Natural killer cell (primary cell): Measurements from ENCODE around the gene HMOX2. TPM values are rescaled to one million over a fixed set of nuclear protein-coding genes. Genes with fewer than 3 reads are reported as not detected.

Source experiments
- ATAC-seq, 3 donors: fragments of 150-1000 bp in 2 of 3; fragments of 200-7000 bp in 1 of 3; cut with Tn5 transposase; 1 replicate in 1 of 3; 2 replicates in 2 of 3; pipeline ENCODE4 v1.10.0; 2021; ENCODE audit warnings: mild to moderate bottlenecking in 2 of 3, moderate library complexity in 2 of 3
- DNase-seq, 2 donors: peaks; one replicate each; pipeline versions ENCODE4 v3.0.0 to v3.0.0-alpha.2; 2013 to 2021; ENCODE audit warnings: mixed read lengths in 1 of 2
- H3K27ac ChIP-seq: one replicate; pipeline ENCODE4 v1.5.1; 2013; ENCODE audit warnings: mild to moderate bottlenecking, low read length
- H3K27me3 ChIP-seq: one replicate; pipeline ENCODE4 v1.6.1; 2013; ENCODE audit warnings: low read length; ENCODE audit not compliant: control insufficient read depth, insufficient read depth
- H3K36me3 ChIP-seq: one replicate; pipeline ENCODE4 v1.6.1; 2013; ENCODE audit warnings: low read length; ENCODE audit not compliant: control insufficient read depth, insufficient read depth
- H3K4me1 ChIP-seq: one replicate; pipeline ENCODE4 v1.6.1; 2013; ENCODE audit warnings: low read length; ENCODE audit not compliant: control insufficient read depth, insufficient read depth
- H3K4me3 ChIP-seq: one replicate; pipeline ENCODE4 v1.5.1; 2013; ENCODE audit warnings: low read length
- H3K9me3 ChIP-seq: one replicate; pipeline ENCODE4 v1.6.1; 2013; ENCODE audit warnings: low read length; ENCODE audit not compliant: control insufficient read depth, insufficient read depth
- H3K27ac Mint-ChIP-seq, 2 donors: one replicate each; pipeline ENCODE4 v1.8.0; 2022; ENCODE audit warnings: mild to moderate bottlenecking in 2 of 2, mixed read lengths in 2 of 2, moderate library complexity in 1 of 2
- H3K27me3 Mint-ChIP-seq, 2 donors: one replicate each; pipeline ENCODE4 v1.8.0; 2022; ENCODE audit warnings: low read depth in 2 of 2, mixed read lengths in 2 of 2
- H3K36me3 Mint-ChIP-seq: one replicate; pipeline ENCODE4 v1.8.0; 2022; ENCODE audit warnings: mixed read lengths
- H3K4me1 Mint-ChIP-seq, 2 donors: one replicate each; pipeline ENCODE4 v1.8.0; 2022; ENCODE audit warnings: mixed read lengths in 2 of 2
- H3K4me3 Mint-ChIP-seq: one replicate; pipeline ENCODE4 v1.8.0; 2022; ENCODE audit warnings: mild to moderate bottlenecking, moderate library complexity, mixed read lengths
- H3K9me3 Mint-ChIP-seq, 2 donors: one replicate each; pipeline ENCODE4 v1.8.0; 2022; ENCODE audit warnings: mixed read lengths in 2 of 2
- CTCF ChIP-seq: fragments of 200-600 bp; IDR thresholded peaks from one replicate; pipeline ENCODE4 v1.8.0; 2022; ENCODE audit warnings: antibody characterized with exemption
- WGBS: methylation state at CpG from one replicate; pipeline ENCODE4 v1.1.7; 2013; ENCODE audit warnings: missing lambda C conversion rate; ENCODE audit not compliant: insufficient coverage; 5-methylcytosine and 5-hydroxymethylcytosine counted together
- intact Hi-C: fragments of 100-400 bp; cut with micrococcal nuclease; formaldehyde crosslinking; loops from one replicate; pipeline ENCODE4 v1.14.2; 2022
- total RNA-seq, 4 donors: library from RNA; stranded (reverse); fragments of 120-200 nt in 1 of 4; gene quantifications; one replicate each; pipeline versions ENCODE4 v1.2.3 to v1.2.4, GENCODE V29; 2013 to 2022

The HMOX2 gene
- total RNA-seq, 3 donors from 2014 or later (not counting 1 experiment from before 2014, with no cell fraction given) = 66.0 to 104 (median 77.3) TPM

- no peaks in the 10 kb centered on the region for H3K9me3 ChIP-seq
- H3K27ac ChIP-seq = peak overlapping the region; percentile 84
- intact Hi-C loops = loop anchor here (1.0 kb wide), 2 partner anchors 43 to 80 kb away; no protein-coding TSS in a partner anchor
- Mint-ChIP-seq H3K4me3 (peak overlapping the region; percentile 90), H3K27me3 (no peaks in the 10 kb centered on the region), H3K4me1 (peaks cover 59 to 70% of the 10 kb centered on the region in 2 donors), H3K36me3 (no peaks in the 10 kb centered on the region), H3K9me3 (no peaks in the 10 kb centered on the region), H3K27ac (peak overlapping the region; percentile 93 to 95)
- H3K4me3 ChIP-seq = peak overlapping the region; percentile 2
- H3K36me3 ChIP-seq = peaks cover 38% of the 10 kb centered on the region
- no peak for TF ChIP-seq CTCF
- H3K27me3 ChIP-seq = no peaks in the 10 kb centered on the region
- DNase-seq = peak; percentile 38 to 89
- 14% methylated on average over 13 of the region's 13 CpGs for WGBS
- peaks cover 68% of the 10 kb centered on the region for H3K4me1 ChIP-seq
- peak; percentile 78 to 85 (median 79) for ATAC-seq
Observed at GRCh38 chr16:4505356-4506147, 29.4 kb downstream of the HMOX2 start.

- intact Hi-C loops = loop anchor here (1.0 kb wide), 2 partner anchors 42 to 79 kb away; no protein-coding TSS in a partner anchor
- ATAC-seq = peak; percentile 69 to 81 (median 78)
- Histone ChIP-seq H3K9me3 (no peaks in the 10 kb centered on the region), H3K4me1 (peaks cover 77% of the 10 kb centered on the region), H3K27me3 (no peaks in the 10 kb centered on the region), H3K36me3 (peaks cover 42% of the 10 kb centered on the region), H3K4me3 (no peak overlapping the region), H3K27ac (peak overlapping the region; percentile 84)
- no peaks in the 10 kb centered on the region for H3K36me3 Mint-ChIP-seq
- H3K4me3 Mint-ChIP-seq = peak overlapping the region; percentile 90
- peak; percentile 91 for TF ChIP-seq CTCF
- H3K27me3 Mint-ChIP-seq = no peaks in the 10 kb centered on the region
- peak overlapping the region; percentile 93 to 95 for H3K27ac Mint-ChIP-seq
- H3K9me3 Mint-ChIP-seq = no peaks in the 10 kb centered on the region
- WGBS = 2% methylated on average over 3 of the region's 3 CpGs
- DNase-seq = peak; percentile 45 to 87
- peaks cover 59 to 70% of the 10 kb centered on the region in 2 donors for H3K4me1 Mint-ChIP-seq
Observed at GRCh38 chr16:4506450-4506849, 30.3 kb downstream of the HMOX2 start.

- H3K4me3 Mint-ChIP-seq = no peak overlapping the region
- H3K4me1 Mint-ChIP-seq = peaks cover 63 to 74% of the 10 kb centered on the region in 2 donors
- WGBS = 96% methylated on average over 17 of the region's 17 CpGs
- H3K9me3 ChIP-seq = no peaks in the 10 kb centered on the region
- no peaks in the 10 kb centered on the region for H3K27me3 Mint-ChIP-seq
- TF ChIP-seq CTCF = no peak
- no peaks in the 10 kb centered on the region for H3K36me3 Mint-ChIP-seq
- H3K27ac ChIP-seq = peak overlapping the region; percentile 11
- DNase-seq (no peak), ATAC-seq (no peak)
- H3K27ac Mint-ChIP-seq = peak overlapping the region; percentile 93 to 95
- no peaks in the 10 kb centered on the region for H3K9me3 Mint-ChIP-seq
- H3K4me3 ChIP-seq = no peak overlapping the region
- peaks cover 79% of the 10 kb centered on the region for H3K4me1 ChIP-seq
- intact Hi-C loops = no loop called here
- H3K36me3 ChIP-seq = peaks cover 53% of the 10 kb centered on the region
- no peaks in the 10 kb centered on the region for H3K27me3 ChIP-seq
Observed at GRCh38 chr16:4507588-4508345, 31.6 kb downstream of the HMOX2 start.
